ENCODE results near the gene TRAF7.

Gene TRAF7

DNA sequence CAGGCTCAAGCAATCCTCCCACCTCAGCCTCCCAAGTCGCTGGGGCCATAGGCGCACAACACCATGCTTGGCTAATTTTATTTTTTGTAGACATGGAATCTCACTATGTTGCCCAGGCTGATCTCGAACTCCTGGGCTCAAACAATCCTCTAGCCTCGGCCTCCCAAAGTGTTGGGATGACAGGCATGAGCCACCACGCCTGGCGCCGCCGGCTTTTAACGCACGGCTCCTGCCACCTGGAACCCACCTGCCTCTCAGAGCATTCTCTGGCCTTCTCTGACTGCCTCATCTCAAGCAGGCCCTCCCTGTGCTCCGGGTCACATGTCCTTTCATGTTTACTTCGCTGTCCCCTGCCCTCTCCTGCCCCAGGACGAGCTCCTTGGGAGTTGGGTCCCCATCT is 30.5 kb downstream of the TRAF7 start:
- no peak for DNase-seq
- no peak overlapping the region for H3K27ac ChIP-seq
- H3K27me3 ChIP-seq (replicated peaks): no peaks in the 10 kb centered on the region
- TF ChIP-seq, protein P1, sequence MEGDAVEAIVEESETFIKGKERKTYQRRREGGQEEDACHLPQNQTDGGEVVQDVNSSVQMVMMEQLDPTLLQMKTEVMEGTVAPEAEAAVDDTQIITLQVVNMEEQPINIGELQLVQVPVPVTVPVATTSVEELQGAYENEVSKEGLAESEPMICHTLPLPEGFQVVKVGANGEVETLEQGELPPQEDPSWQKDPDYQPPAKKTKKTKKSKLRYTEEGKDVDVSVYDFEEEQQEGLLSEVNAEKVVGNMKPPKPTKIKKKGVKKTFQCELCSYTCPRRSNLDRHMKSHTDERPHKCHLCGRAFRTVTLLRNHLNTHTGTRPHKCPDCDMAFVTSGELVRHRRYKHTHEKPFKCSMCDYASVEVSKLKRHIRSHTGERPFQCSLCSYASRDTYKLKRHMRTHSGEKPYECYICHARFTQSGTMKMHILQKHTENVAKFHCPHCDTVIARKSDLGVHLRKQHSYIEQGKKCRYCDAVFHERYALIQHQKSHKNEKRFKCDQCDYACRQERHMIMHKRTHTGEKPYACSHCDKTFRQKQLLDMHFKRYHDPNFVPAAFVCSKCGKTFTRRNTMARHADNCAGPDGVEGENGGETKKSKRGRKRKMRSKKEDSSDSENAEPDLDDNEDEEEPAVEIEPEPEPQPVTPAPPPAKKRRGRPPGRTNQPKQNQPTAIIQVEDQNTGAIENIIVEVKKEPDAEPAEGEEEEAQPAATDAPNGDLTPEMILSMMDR (IDR thresholded peaks at IDR 0.05; ENCODE audit: low read depth, low read length, missing control alignments): no peak
- no peak overlapping the region for H3K4me3 ChIP-seq (ENCODE audit: low read depth, low read length)
- in situ Hi-C loops (cut with HindIII; ENCODE audit: low pct_ligation_motif_present, low sequenced_read_pairs): no loop called here
- H3K36me3 ChIP-seq (replicated peaks): no peaks in the 10 kb centered on the region

DNA sequence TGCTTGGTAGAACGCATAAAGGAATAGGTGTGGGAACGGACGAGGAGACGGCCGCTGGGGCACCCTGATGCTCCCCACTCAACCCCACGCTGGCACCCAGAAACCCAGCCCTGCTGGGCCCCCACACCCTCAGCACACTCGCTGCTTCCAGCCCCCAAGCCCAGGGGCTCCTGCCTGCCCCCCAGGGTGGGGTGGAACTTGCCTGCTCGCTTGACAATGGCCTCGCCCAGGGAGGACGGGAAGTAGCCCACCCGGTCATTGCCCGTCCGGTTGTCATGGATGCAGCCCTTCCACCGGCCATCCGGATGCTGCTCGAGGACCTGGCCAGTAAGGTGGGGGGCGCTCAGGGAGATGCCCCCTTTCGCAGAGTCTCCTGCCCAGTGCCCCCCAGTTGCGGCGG is 30.9 kb downstream of the TRAF7 start:
- no peak for DNase-seq
- in situ Hi-C loops (cut with HindIII; ENCODE audit: low pct_ligation_motif_present, low sequenced_read_pairs): no loop called here
- Histone ChIP-seq H3K4me3 (ENCODE audit: low read depth, low read length) (no peak overlapping the region), H3K36me3 (replicated peaks) (no peaks in the 10 kb centered on the region), H3K27me3 (replicated peaks) (no peaks in the 10 kb centered on the region), H3K27ac (no peak overlapping the region)
- TF ChIP-seq, protein P1 (IDR thresholded peaks at IDR 0.05; ENCODE audit: low read depth, low read length, missing control alignments): no peak

DNA sequence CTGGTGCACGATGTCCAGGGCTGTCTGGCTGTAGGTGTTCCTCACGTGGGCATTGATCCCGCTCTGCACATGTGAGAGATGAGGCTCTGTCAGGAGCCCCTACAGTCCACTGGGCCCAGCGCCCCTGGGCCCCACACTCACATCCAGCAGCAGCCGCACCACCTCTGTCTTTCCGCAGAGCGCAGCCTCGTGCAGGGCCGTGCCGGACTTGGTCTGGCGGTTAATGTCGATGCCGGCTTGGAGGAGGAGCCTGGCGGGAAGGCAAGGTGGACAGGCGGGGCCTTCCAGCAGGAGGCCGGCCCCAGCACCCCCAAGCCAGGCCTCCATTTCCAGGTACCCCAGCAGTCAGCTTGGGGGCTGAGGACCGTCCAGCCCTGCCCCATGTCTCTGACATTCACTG is 31.6 kb downstream of the TRAF7 start:
- no peaks in the 10 kb centered on the region for H3K36me3 ChIP-seq (replicated peaks)
- TF ChIP-seq, protein P1 (IDR thresholded peaks at IDR 0.05; ENCODE audit: low read depth, low read length, missing control alignments): no peak
- in situ Hi-C loops (cut with HindIII; ENCODE audit: low pct_ligation_motif_present, low sequenced_read_pairs): no loop called here
- H3K27ac ChIP-seq: no peak overlapping the region
- no peaks in the 10 kb centered on the region for H3K27me3 ChIP-seq (replicated peaks)
- DNase-seq: no peak
- H3K4me3 ChIP-seq (ENCODE audit: low read depth, low read length): no peak overlapping the region

DNA sequence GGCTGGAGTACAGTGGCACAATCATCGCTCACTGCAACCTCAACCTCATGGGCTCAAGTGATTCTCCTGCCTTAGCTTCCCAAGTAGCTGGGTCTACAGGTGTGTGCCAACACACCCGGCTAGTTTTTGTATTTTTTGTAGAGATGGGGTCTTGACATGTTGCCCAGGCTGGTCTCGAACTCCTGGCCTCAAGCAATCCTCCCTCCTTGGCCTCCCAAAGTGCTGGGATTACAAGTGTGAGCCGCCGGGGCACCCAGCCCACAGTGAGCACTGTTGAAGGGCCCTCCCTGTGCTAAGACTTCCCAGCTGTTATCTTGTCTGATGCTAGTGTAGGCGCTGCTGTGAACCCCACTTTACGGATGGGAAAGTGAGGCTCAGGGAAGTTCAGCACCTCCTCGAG is 32.8 kb downstream of the TRAF7 start:
- no peaks in the 10 kb centered on the region for H3K27me3 ChIP-seq (replicated peaks)
- no peaks in the 10 kb centered on the region for H3K36me3 ChIP-seq (replicated peaks)
- in situ Hi-C loops (cut with HindIII; ENCODE audit: low pct_ligation_motif_present, low sequenced_read_pairs): no loop called here
- TF ChIP-seq, protein P1 (IDR thresholded peaks at IDR 0.05; ENCODE audit: low read depth, low read length, missing control alignments): no peak
- no peak overlapping the region for H3K27ac ChIP-seq
- DNase-seq: no peak
- H3K4me3 ChIP-seq (ENCODE audit: low read depth, low read length): no peak overlapping the region

DNA sequence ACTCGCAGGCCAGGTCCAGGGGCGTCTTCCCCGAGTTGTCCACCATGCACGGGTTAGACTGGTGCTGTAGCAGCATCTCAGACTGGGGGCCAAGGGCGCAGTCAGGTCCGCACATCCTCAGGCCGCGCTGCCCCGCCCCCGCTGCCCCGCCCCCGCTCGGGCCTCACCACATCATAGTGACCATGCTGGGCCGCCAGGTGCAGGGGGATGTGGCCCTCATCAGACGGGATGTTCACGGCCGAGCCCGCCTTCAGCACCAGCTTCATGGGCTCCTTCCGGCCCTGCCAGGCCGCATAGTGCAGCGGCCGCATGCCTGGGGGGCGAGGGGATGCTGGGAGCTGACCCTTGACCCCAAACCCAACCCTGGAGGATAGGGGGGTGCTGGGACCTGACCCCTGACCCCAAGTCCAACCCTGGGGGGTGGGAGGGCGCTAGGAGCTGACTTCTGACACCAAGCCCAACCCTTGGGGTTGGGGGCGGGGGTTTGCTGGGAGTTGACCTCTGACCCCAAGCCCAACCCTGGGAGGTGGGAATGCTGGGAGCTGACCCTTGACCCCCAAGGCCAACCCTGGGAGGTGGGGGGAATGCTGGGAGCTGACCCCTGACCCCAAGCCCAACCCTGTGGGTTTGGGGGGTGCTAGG is 33.8 kb downstream of the TRAF7 start:
- no peak overlapping the region for H3K27ac ChIP-seq
- in situ Hi-C loops (cut with HindIII; ENCODE audit: low pct_ligation_motif_present, low sequenced_read_pairs): no loop called here
- H3K36me3 ChIP-seq (replicated peaks): no peaks in the 10 kb centered on the region
- no peak for DNase-seq
- TF ChIP-seq, protein P1 (IDR thresholded peaks at IDR 0.05; ENCODE audit: low read depth, low read length, missing control alignments): no peak
- H3K4me3 ChIP-seq (ENCODE audit: low read depth, low read length): no peak overlapping the region
- peaks cover 3% of the 10 kb centered on the region for H3K27me3 ChIP-seq (replicated peaks)
